ENCODE data around the gene ABLIM3.
A peak's percentile ranks its signal among the peaks of the same experiment; 100 is the strongest.

Gene ABLIM3

GRCh38 chr5:149141224-149141956 is at the start of gene ABLIM3:
ABLIM3 (plus strand) TSS chr5:149141493; CDS start chr5:149142096, 603 bp downstream.
- H3K4me3 Mint-ChIP-seq, result peak within 1 kb of the TSS; percentile 12
- peaks cover 48% of the 10 kb centered on the region for H3K27me3 Mint-ChIP-seq
- CTCF ChIA-PET, result interaction anchor here (0.7 to 9.8 kb wide), 15 partner anchors 15 to 232 kb away, joined by 3 to 144 read pairs (median 4); no protein-coding TSS in a partner anchor
- H3K4me1 Mint-ChIP-seq, result no peaks in the 10 kb centered on the region
- H3K27ac Mint-ChIP-seq, result no peak within 1 kb of the TSS
- peak; percentile 66 for DNase-seq
- no peaks in the 10 kb centered on the region for H3K9me3 Mint-ChIP-seq
- H3K36me3 Mint-ChIP-seq, result no peaks in the 10 kb centered on the region

GRCh38 chr5:149093625-149094024 is 47.7 kb upstream of the ABLIM3 start:
- DNase-seq, result no peak
- Mint-ChIP-seq H3K4me3 (no peak overlapping the region), H3K27me3 (peaks cover 6% of the 10 kb centered on the region), H3K27ac (no peak overlapping the region), H3K4me1 (no peaks in the 10 kb centered on the region), H3K9me3 (peaks cover 12% of the 10 kb centered on the region), H3K36me3 (no peaks in the 10 kb centered on the region)
- CTCF ChIA-PET, result no interaction called here

DNA sequence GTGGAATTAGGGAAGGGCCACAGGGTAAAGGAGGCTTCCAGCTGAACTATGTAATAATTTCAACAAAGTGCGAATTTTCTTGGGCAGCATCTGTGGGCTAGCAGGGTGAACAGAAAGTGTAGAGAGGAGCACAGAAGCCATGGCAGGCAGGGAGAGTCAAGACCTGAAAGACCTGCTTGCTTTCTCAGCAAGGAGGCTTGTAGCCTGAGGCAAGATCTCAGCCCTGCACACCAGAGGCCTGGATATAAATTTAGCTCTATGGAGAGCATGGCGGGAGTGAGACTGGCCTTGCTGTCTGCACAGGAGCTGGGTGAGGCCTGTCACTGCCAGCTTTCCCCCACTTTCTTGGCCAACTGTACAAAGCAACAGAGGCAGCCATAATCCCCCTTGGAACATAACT is 46.3 kb upstream of the ABLIM3 start:
- H3K27ac Mint-ChIP-seq, result no peak overlapping the region
- peaks cover 22% of the 10 kb centered on the region for H3K9me3 Mint-ChIP-seq
- H3K4me3 Mint-ChIP-seq, result no peak overlapping the region
- H3K4me1 Mint-ChIP-seq, result peaks cover 3% of the 10 kb centered on the region
- CTCF ChIA-PET, result no interaction called here
- peaks cover 6% of the 10 kb centered on the region for H3K27me3 Mint-ChIP-seq
- DNase-seq, result no peak
- H3K36me3 Mint-ChIP-seq, result peaks cover 4% of the 10 kb centered on the region

DNA sequence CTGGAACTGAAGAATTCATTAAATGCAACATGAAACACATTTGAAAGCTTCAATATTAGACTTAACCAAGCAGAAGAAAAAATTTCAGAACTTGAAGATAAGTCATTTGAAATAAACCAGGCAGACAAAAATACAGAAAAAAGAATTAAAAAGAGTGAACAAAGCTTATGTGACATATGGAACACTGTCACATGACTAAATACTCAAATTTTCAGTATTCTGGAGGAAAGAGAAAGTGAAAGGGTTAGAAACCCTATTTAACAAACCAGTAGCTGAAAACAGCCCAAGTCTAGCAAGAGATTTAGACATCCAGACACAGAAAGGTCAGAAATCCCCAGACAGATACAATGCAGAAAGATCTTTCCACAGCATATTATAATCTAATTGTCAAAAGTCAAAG is 41.4 kb upstream of the ABLIM3 start:
- Mint-ChIP-seq H3K27ac (no peak overlapping the region), H3K4me3 (no peak overlapping the region), H3K4me1 (peaks cover 5% of the 10 kb centered on the region), H3K36me3 (peaks cover 6% of the 10 kb centered on the region), H3K27me3 (peaks cover 12% of the 10 kb centered on the region), H3K9me3 (peaks cover 29% of the 10 kb centered on the region)
- CTCF ChIA-PET, result no interaction called here
- no peak for DNase-seq

GRCh38 chr5:149100331-149100730 is 41.0 kb upstream of the ABLIM3 start:
- H3K27me3 Mint-ChIP-seq, result peaks cover 12% of the 10 kb centered on the region
- H3K4me1 Mint-ChIP-seq, result peaks cover 5% of the 10 kb centered on the region
- CTCF ChIA-PET, result no interaction called here
- peaks cover 6% of the 10 kb centered on the region for H3K36me3 Mint-ChIP-seq
- no peak for DNase-seq
- no peak overlapping the region for H3K27ac Mint-ChIP-seq
- H3K9me3 Mint-ChIP-seq, result peaks cover 29% of the 10 kb centered on the region
- H3K4me3 Mint-ChIP-seq, result no peak overlapping the region

- H3K27me3 Mint-ChIP-seq, result peaks cover 9% of the 10 kb centered on the region
These were observed 32.5 kb upstream of the ABLIM3 start for GRCh38 chr5:149108651-149109280.

GRCh38 chr5:149110406-149110805 is 30.9 kb upstream of the ABLIM3 start:
- Mint-ChIP-seq H3K9me3 (no peaks in the 10 kb centered on the region), H3K4me1 (no peaks in the 10 kb centered on the region), H3K4me3 (no peak overlapping the region), H3K27ac (no peak overlapping the region), H3K36me3 (no peaks in the 10 kb centered on the region), H3K27me3 (peaks cover 12% of the 10 kb centered on the region)
- CTCF ChIA-PET, result interaction anchor here (0.7 kb wide), 1 partner anchor 136 kb away, joined by 4 read pairs; no protein-coding TSS in a partner anchor
- no peak for DNase-seq

More at GRCh38 chr5:149108651-149109280, 32.5 kb upstream of the ABLIM3 start:
- Mint-ChIP-seq H3K36me3 (no peaks in the 10 kb centered on the region), H3K9me3 (no peaks in the 10 kb centered on the region), H3K27ac (no peak overlapping the region), H3K4me3 (no peak overlapping the region), H3K4me1 (no peaks in the 10 kb centered on the region)
- CTCF ChIA-PET, result interaction anchor here (1.1 kb wide), 1 partner anchor 13 kb away, joined by 3 read pairs; no protein-coding TSS in a partner anchor
- DNase-seq, result no peak

- no peaks in the 10 kb centered on the region for H3K36me3 Mint-ChIP-seq
- no peak overlapping the region for H3K27ac Mint-ChIP-seq
- CTCF ChIA-PET, result interaction anchor here (1.1 to 2.3 kb wide), 4 partner anchors 19 to 373 kb away, joined by 3 to 5 read pairs (median 4); no protein-coding TSS in a partner anchor
- H3K4me3 Mint-ChIP-seq, result no peak overlapping the region
- peaks cover 19% of the 10 kb centered on the region for H3K27me3 Mint-ChIP-seq
- H3K9me3 Mint-ChIP-seq, result no peaks in the 10 kb centered on the region
- no peaks in the 10 kb centered on the region for H3K4me1 Mint-ChIP-seq
- no peak for DNase-seq
These were observed 27.6 kb upstream of the ABLIM3 start for GRCh38 chr5:149113669-149114068.

- Mint-ChIP-seq H3K9me3 (no peaks in the 10 kb centered on the region), H3K36me3 (no peaks in the 10 kb centered on the region), H3K4me3 (no peak overlapping the region), H3K27ac (no peak overlapping the region), H3K4me1 (no peaks in the 10 kb centered on the region), H3K27me3 (peaks cover 19% of the 10 kb centered on the region)
- CTCF ChIA-PET, result interaction anchor here (0.7 to 4.4 kb wide), 28 partner anchors 9 to 683 kb away, joined by 3 to 92 read pairs (median 4); partner anchors contain the start of gene ABLIM3
- DNase-seq, result peak; percentile 57
These were observed 26.6 kb upstream of the ABLIM3 start for GRCh38 chr5:149114403-149115312.

DNA sequence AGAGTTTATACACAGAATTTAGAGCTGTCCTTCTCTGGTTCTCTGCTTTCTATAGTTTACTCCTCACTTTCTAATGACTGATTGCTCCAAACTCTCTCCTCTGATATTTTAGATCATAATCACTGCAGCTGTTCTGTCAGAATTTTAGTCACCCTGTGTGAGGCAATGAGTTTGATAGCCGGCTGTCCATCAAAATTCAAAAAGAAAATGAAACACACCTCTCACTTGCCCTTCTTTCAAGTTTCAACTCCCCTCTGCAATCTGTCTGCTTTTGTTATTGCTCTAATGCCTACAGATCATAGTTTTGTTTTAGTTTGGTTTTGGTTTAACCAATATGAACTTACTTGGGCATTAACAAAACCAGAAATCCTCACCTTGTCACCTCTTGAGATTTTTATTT is 23.3 kb upstream of the ABLIM3 start:
- no peaks in the 10 kb centered on the region for H3K36me3 Mint-ChIP-seq

DNA sequence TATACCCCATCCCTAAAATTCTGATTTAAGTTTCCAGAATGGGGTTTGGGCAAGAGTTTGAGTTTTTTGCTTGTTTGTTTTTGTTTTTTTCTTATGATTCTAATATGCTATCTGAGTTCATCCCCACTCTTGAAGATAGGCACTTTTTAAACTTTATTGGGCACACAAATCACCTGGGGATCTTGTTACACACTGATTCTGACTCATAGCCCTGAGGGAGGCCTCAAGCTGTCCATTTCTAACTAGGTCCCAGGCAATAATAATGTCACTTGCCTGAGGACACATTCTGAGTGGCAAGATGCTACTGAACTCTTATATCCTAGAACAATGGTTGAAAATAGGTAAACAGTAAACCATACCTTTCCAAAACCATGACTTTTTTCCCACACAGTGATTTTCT is 22.8 kb upstream of the ABLIM3 start:
- no peaks in the 10 kb centered on the region for H3K36me3 Mint-ChIP-seq
- H3K4me3 Mint-ChIP-seq, result no peak overlapping the region
- H3K9me3 Mint-ChIP-seq, result no peaks in the 10 kb centered on the region
- no peaks in the 10 kb centered on the region for H3K4me1 Mint-ChIP-seq
- H3K27me3 Mint-ChIP-seq, result peaks cover 30% of the 10 kb centered on the region
- DNase-seq, result no peak
- CTCF ChIA-PET, result interaction anchor here (4.4 kb wide), 1 partner anchor 381 kb away, joined by 92 read pairs; no protein-coding TSS in a partner anchor
- no peak overlapping the region for H3K27ac Mint-ChIP-seq

More for the DNA sequence above, 23.3 kb upstream of the ABLIM3 start:
- Mint-ChIP-seq H3K27me3 (peaks cover 25% of the 10 kb centered on the region), H3K27ac (no peak overlapping the region), H3K4me1 (no peaks in the 10 kb centered on the region), H3K9me3 (no peaks in the 10 kb centered on the region), H3K4me3 (no peak overlapping the region)
- CTCF ChIA-PET, result interaction anchor here (0.6 to 4.4 kb wide), 3 partner anchors 147 to 387 kb away, joined by 3 to 92 read pairs (median 4); no protein-coding TSS in a partner anchor
- no peak for DNase-seq

DNA sequence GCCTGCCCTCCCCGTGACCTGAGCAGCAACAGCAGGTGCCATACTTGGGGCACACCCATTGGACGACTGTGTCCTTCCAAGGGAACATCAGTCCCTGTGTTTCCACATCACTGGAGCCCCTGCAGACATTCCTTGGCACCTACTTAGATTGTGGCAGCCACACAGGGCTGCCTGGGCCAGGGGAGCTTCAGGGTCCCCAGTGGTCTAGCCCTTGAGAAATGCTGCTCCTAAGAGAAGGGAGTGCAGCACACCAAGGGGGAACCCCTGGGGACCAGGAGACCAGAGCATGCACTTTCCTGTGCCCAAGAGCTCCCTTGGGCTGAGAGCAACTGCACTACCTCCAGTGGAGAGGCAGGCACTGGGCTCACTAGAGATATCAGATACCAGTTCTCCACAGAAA is 20.1 kb upstream of the ABLIM3 start:
- Mint-ChIP-seq H3K27me3 (peaks cover 39% of the 10 kb centered on the region), H3K4me3 (no peak overlapping the region), H3K4me1 (no peaks in the 10 kb centered on the region), H3K27ac (no peak overlapping the region), H3K9me3 (no peaks in the 10 kb centered on the region), H3K36me3 (no peaks in the 10 kb centered on the region)
- no peak for DNase-seq
- CTCF ChIA-PET, result interaction anchor here (1.1 to 1.2 kb wide), 3 partner anchors 10 to 382 kb away, joined by 3 read pairs; no protein-coding TSS in a partner anchor

DNA sequence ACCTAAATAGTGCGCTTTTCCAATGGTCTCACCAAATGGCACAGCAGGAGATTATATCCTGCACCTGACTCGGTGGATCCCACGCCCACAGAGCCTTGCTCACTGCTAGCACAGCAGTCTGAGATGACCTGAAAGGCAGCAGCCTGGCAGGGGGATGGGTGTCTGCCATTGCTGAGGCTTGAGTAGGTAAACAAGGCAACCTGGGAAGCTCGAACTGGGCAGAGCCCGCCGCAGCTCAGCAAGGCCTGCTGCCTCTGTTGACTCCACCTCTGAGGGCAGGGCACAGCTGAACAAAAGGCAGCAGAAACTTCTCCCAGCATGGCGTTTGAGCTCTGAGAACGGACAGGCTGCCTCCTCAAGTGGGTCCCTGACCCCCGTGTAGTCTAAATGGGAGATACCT is 18.1 kb upstream of the ABLIM3 start:
- Mint-ChIP-seq H3K36me3 (no peaks in the 10 kb centered on the region), H3K4me1 (no peaks in the 10 kb centered on the region), H3K27me3 (peaks cover 41% of the 10 kb centered on the region), H3K27ac (no peak overlapping the region), H3K4me3 (no peak overlapping the region), H3K9me3 (no peaks in the 10 kb centered on the region)
- CTCF ChIA-PET, result interaction anchor here (1.3 to 2.4 kb wide), 2 partner anchors 8 to 142 kb away, joined by 3 to 7 read pairs; no protein-coding TSS in a partner anchor
- DNase-seq, result no peak

All from activated naive CD4-positive, alpha-beta T cell treated with anti-CD3 and anti-CD28 coated beads, Interleukin-2, amount 10 ng/mL, durations not matched to agents 7 days and 5 days (primary cell).